ENCODE data around the gene RAB11A. TPM values are rescaled to one million over a fixed set of nuclear protein-coding genes. Genes with fewer than 3 reads are reported as not detected.
"Not testable (repeated sequence)": the region's sequence is repeated elsewhere in the genome, so short reads cannot be mapped to it uniquely, and the experiment has no call there.

Gene RAB11A
- total and polyA plus RNA-seq, 3 experiments from 2014 or later: 158 to 194 (median 159) TPM

- ChIA-PET POLR2A (interaction anchor here (1.2 to 2.4 kb wide), 7 partner anchors 11 to 564 kb away, joined by 4 to 24 read pairs (median 6); partner anchors contain the start of genes DENND4A, HACD3, INTS14 and RNU5B-1), CTCF (interaction anchor here (0.8 to 2.6 kb wide), 16 partner anchors 9 to 617 kb away, joined by 3 to 18 read pairs (median 4); partner anchors contain the start of gene INTS14)
- peaks cover 0 to 15% (median 0%) of the 10 kb centered on the region in 3 donors for H3K36me3 Mint-ChIP-seq
- H3K4me3 Mint-ChIP-seq: peak overlapping the region; percentile 97 to 100 (median 99)
- Histone ChIP-seq H3K27me3 (ENCODE audit: insufficient read depth, low read length, poor library complexity, severe bottlenecking) (no peaks in the 10 kb centered on the region), H3K4me1 (ENCODE audit: insufficient read depth, low read length) (peaks cover 25% of the 10 kb centered on the region), H3K36me3 (ENCODE audit: insufficient read depth, low read length) (no peaks in the 10 kb centered on the region), H3K27ac (ENCODE audit: low read depth, low read length) (peak overlapping the region; percentile 96), H3K9me3 (ENCODE audit: low read length) (no peaks in the 10 kb centered on the region), H3K4me3 (ENCODE audit: low read length) (peak overlapping the region; percentile 97)
- H3K4me1 Mint-ChIP-seq: peaks cover 25 to 42% (median 38%) of the 10 kb centered on the region in 3 donors
- peak overlapping the region; percentile 97 to 100 (median 98) for H3K27ac Mint-ChIP-seq
- H3K9me3 Mint-ChIP-seq: peaks cover 0 to 4% (median 0%) of the 10 kb centered on the region in 5 donors
- DNase-seq: no peak
- H3K27me3 Mint-ChIP-seq: peaks cover 0 to 12% of the 10 kb centered on the region in 2 donors
Observed at GRCh38 chr15:65868546-65869125, 655 bp upstream of the RAB11A start.

GRCh38 chr15:65869954-65870871 is 922 bp downstream of the RAB11A start:
- Histone ChIP-seq H3K27me3 (ENCODE audit: insufficient read depth, low read length, poor library complexity, severe bottlenecking) (no peaks in the 10 kb centered on the region), H3K4me1 (ENCODE audit: insufficient read depth, low read length) (peaks cover 25% of the 10 kb centered on the region), H3K36me3 (ENCODE audit: insufficient read depth, low read length) (no peaks in the 10 kb centered on the region), H3K27ac (ENCODE audit: low read depth, low read length) (peak overlapping the region; percentile 96), H3K9me3 (ENCODE audit: low read length) (no peaks in the 10 kb centered on the region), H3K4me3 (ENCODE audit: low read length) (peak overlapping the region; percentile 97)
- H3K27ac Mint-ChIP-seq: peak overlapping the region; percentile 97 to 100 (median 98)
- H3K9me3 Mint-ChIP-seq: peaks cover 0 to 4% (median 0%) of the 10 kb centered on the region in 5 donors
- DNase-seq: peak in 2 of 5 donors; percentile 6 to 31
- H3K27me3 Mint-ChIP-seq: peaks cover 0 to 12% of the 10 kb centered on the region in 2 donors
- H3K4me3 Mint-ChIP-seq: peak overlapping the region; percentile 97 to 100 (median 99)
- ChIA-PET CTCF (interaction anchor here (0.7 to 2.6 kb wide), 13 partner anchors 8 to 628 kb away, joined by 3 to 18 read pairs (median 4); partner anchors contain the start of gene INTS14), POLR2A (interaction anchor here (0.8 to 2.4 kb wide), 9 partner anchors 10 to 566 kb away, joined by 3 to 24 read pairs (median 6); partner anchors contain the start of genes DENND4A, HACD3, INTS14 and RNU5B-1)
- H3K36me3 Mint-ChIP-seq: peaks cover 0 to 21% (median 2%) of the 10 kb centered on the region in 3 donors
- peaks cover 27 to 49% (median 47%) of the 10 kb centered on the region in 3 donors for H3K4me1 Mint-ChIP-seq

GRCh38 chr15:65870889-65871533 is 1.7 kb downstream of the RAB11A start:
- no peak for DNase-seq
- peaks cover 25% of the 10 kb centered on the region for H3K4me1 ChIP-seq (ENCODE audit: insufficient read depth, low read length)
- ChIA-PET CTCF (no interaction called here), POLR2A (interaction anchor here (1.2 kb wide), 1 partner anchor 422 kb away, joined by 8 read pairs; no protein-coding TSS in a partner anchor)
- Mint-ChIP-seq H3K4me3 (peak overlapping the region; percentile 97 to 100 (median 99)), H3K27me3 (peaks cover 0 to 12% of the 10 kb centered on the region in 2 donors), H3K36me3 (peaks cover 0 to 29% (median 2%) of the 10 kb centered on the region in 3 donors), H3K4me1 (peaks cover 33 to 56% (median 54%) of the 10 kb centered on the region in 3 donors), H3K9me3 (peaks cover 0 to 4% (median 0%) of the 10 kb centered on the region in 5 donors), H3K27ac (peak overlapping the region; percentile 74 to 100 (median 98))
- no peaks in the 10 kb centered on the region for H3K9me3 ChIP-seq (ENCODE audit: low read length)
- H3K4me3 ChIP-seq (ENCODE audit: low read length): peak overlapping the region; percentile 97
- H3K36me3 ChIP-seq (ENCODE audit: insufficient read depth, low read length): no peaks in the 10 kb centered on the region
- no peaks in the 10 kb centered on the region for H3K27me3 ChIP-seq (ENCODE audit: insufficient read depth, low read length, poor library complexity, severe bottlenecking)
- peak overlapping the region; percentile 96 for H3K27ac ChIP-seq (ENCODE audit: low read depth, low read length)

- H3K27me3 ChIP-seq (ENCODE audit: insufficient read depth, low read length, poor library complexity, severe bottlenecking); CTCF ChIA-PET; H3K4me3 Mint-ChIP-seq; DNase-seq; H3K9me3 Mint-ChIP-seq; H3K27ac ChIP-seq (ENCODE audit: low read depth, low read length); H3K36me3 ChIP-seq (ENCODE audit: insufficient read depth, low read length); H3K27ac Mint-ChIP-seq; H3K9me3 ChIP-seq (ENCODE audit: low read length); H3K4me3 ChIP-seq (ENCODE audit: low read length); POLR2A ChIA-PET: not testable (repeated sequence)
- H3K4me1 ChIP-seq (ENCODE audit: insufficient read depth, low read length): peaks cover 25% of the 10 kb centered on the region
- H3K36me3 Mint-ChIP-seq: peaks cover 0 to 33% (median 2%) of the 10 kb centered on the region in 3 donors
- H3K27me3 Mint-ChIP-seq: peaks cover 0 to 12% of the 10 kb centered on the region in 2 donors
- H3K4me1 Mint-ChIP-seq: peaks cover 33 to 62% (median 61%) of the 10 kb centered on the region in 3 donors
Observed at GRCh38 chr15:65871886-65872285, 2.6 kb downstream of the RAB11A start.

GRCh38 chr15:65872596-65872995 is 3.3 kb downstream of the RAB11A start:
- CTCF ChIA-PET, POLR2A ChIA-PET: not testable (repeated sequence)

GRCh38 chr15:65873256-65873655 is 4.0 kb downstream of the RAB11A start:
- peak overlapping the region in 1 of 7 donors; percentile 39 for H3K4me3 Mint-ChIP-seq
- no peaks in the 10 kb centered on the region for H3K9me3 ChIP-seq (ENCODE audit: low read length)
- H3K4me1 ChIP-seq (ENCODE audit: insufficient read depth, low read length): peaks cover 25% of the 10 kb centered on the region
- no peak overlapping the region for H3K4me3 ChIP-seq (ENCODE audit: low read length)
- DNase-seq: no peak
- peaks cover 3 to 46% (median 5%) of the 10 kb centered on the region in 3 donors for H3K36me3 Mint-ChIP-seq
- no peak overlapping the region for H3K27ac Mint-ChIP-seq
- ChIA-PET POLR2A (no interaction called here), CTCF (no interaction called here)
- H3K27me3 Mint-ChIP-seq: peaks cover 0 to 12% of the 10 kb centered on the region in 2 donors
- peaks cover 13% of the 10 kb centered on the region for H3K36me3 ChIP-seq (ENCODE audit: insufficient read depth, low read length)
- H3K4me1 Mint-ChIP-seq: peaks cover 37 to 71% (median 71%) of the 10 kb centered on the region in 3 donors
- no peaks in the 10 kb centered on the region for H3K27me3 ChIP-seq (ENCODE audit: insufficient read depth, low read length, poor library complexity, severe bottlenecking)
- H3K9me3 Mint-ChIP-seq: peaks cover 0 to 4% (median 0%) of the 10 kb centered on the region in 5 donors
- H3K27ac ChIP-seq (ENCODE audit: low read depth, low read length): no peak overlapping the region

More at GRCh38 chr15:65872596-65872995, 3.3 kb downstream of the RAB11A start:
- H3K4me3 Mint-ChIP-seq: peak overlapping the region in 3 of 7 donors; percentile 6 to 24 (median 16)
- DNase-seq; H3K9me3 Mint-ChIP-seq; H3K9me3 ChIP-seq (ENCODE audit: low read length); H3K4me3 ChIP-seq (ENCODE audit: low read length); H3K36me3 ChIP-seq (ENCODE audit: insufficient read depth, low read length); H3K27ac ChIP-seq (ENCODE audit: low read depth, low read length); H3K27me3 ChIP-seq (ENCODE audit: insufficient read depth, low read length, poor library complexity, severe bottlenecking): not testable (repeated sequence)
- H3K36me3 Mint-ChIP-seq: peaks cover 3 to 39% (median 3%) of the 10 kb centered on the region in 3 donors
- H3K4me1 Mint-ChIP-seq: peaks cover 34 to 69% (median 67%) of the 10 kb centered on the region in 3 donors
- peak overlapping the region in 2 of 8 donors; percentile 56 to 69 for H3K27ac Mint-ChIP-seq
- H3K27me3 Mint-ChIP-seq: peaks cover 0 to 12% of the 10 kb centered on the region in 2 donors
- H3K4me1 ChIP-seq (ENCODE audit: insufficient read depth, low read length): peaks cover 25% of the 10 kb centered on the region

GRCh38 chr15:65875458-65875857 is 6.2 kb downstream of the RAB11A start:
- Mint-ChIP-seq H3K27ac (no peak overlapping the region), H3K9me3 (no peaks in the 10 kb centered on the region)

More at GRCh38 chr15:65875458-65875857, 6.2 kb downstream of the RAB11A start:
- Histone ChIP-seq H3K4me1 (ENCODE audit: insufficient read depth, low read length) (peaks cover 23% of the 10 kb centered on the region), H3K27me3 (ENCODE audit: insufficient read depth, low read length, poor library complexity, severe bottlenecking) (no peaks in the 10 kb centered on the region), H3K9me3 (ENCODE audit: low read length) (no peaks in the 10 kb centered on the region), H3K36me3 (ENCODE audit: insufficient read depth, low read length) (peaks cover 27% of the 10 kb centered on the region), H3K4me3 (ENCODE audit: low read length) (no peak overlapping the region), H3K27ac (ENCODE audit: low read depth, low read length) (no peak overlapping the region)
- peaks cover 6 to 49% (median 11%) of the 10 kb centered on the region in 3 donors for H3K36me3 Mint-ChIP-seq
- no peaks in the 10 kb centered on the region for H3K27me3 Mint-ChIP-seq
- peaks cover 32 to 67% (median 61%) of the 10 kb centered on the region in 3 donors for H3K4me1 Mint-ChIP-seq
- ChIA-PET CTCF (no interaction called here), POLR2A (no interaction called here)
- DNase-seq: no peak
- peak overlapping the region in 1 of 7 donors; percentile 42 for H3K4me3 Mint-ChIP-seq
